Measurements from ENCODE around the gene CR1L. TPM values are rescaled to one million over a fixed set of nuclear protein-coding genes. Genes with fewer than 3 reads are reported as not detected.

CR1L gene
- total and polyA plus RNA-seq, 2 donors (not counting 3 experiments of a cell fraction or from before 2014, with no cell fraction given), result not detected

GRCh38 chr1:207748737-207749528 lies 104.0 kb downstream of the CR1L start:
- no peak for DNase-seq (ENCODE audit: low read depth, low spot score)
- H3K9me3 ChIP-seq (replicated peaks; ENCODE audit: control insufficient read depth, insufficient read depth, low read length), result no peaks in the 10 kb centered on the region
- ChIA-PET CTCF (no interaction called here), POLR2A (no interaction called here)
- no peak overlapping the region for H3K9ac ChIP-seq (replicated peaks; ENCODE audit: extremely low read depth, insufficient read depth, low read length)
- H3K36me3 ChIP-seq (ENCODE audit: control insufficient read depth in 2 of 2, extremely low read depth in 1 of 2, insufficient read depth in 2 of 2, low read length in 2 of 2), result no peaks in the 10 kb centered on the region
- no peak for TF ChIP-seq JUN (IDR thresholded peaks at IDR 0.05; ENCODE audit: borderline replicate concordance, insufficient read depth, insufficient read length, low read depth)
- no peak for TF ChIP-seq MAX (IDR thresholded peaks at IDR 0.05; ENCODE audit: insufficient read depth, insufficient read length)
- TF ChIP-seq GATA2 (IDR thresholded peaks at IDR 0.05; ENCODE audit: insufficient read depth, insufficient read length, low read depth, low read length), result no peak
- no peak for TF ChIP-seq CTCF (IDR thresholded peaks at IDR 0.05; ENCODE audit: extremely low read depth in 1 of 2, insufficient read depth in 1 of 2, low read depth in 1 of 2, low read length in 2 of 2)
- TF ChIP-seq POLR2AphosphoS5 (IDR thresholded peaks at IDR 0.05; ENCODE audit: insufficient read depth, low read depth, low read length), result no peak
- no peak for TF ChIP-seq FOS (IDR thresholded peaks at IDR 0.05; ENCODE audit: borderline replicate concordance, insufficient read depth, low read length)
- H3K4me1 ChIP-seq (ENCODE audit: control insufficient read depth, extremely low read depth, insufficient read depth, low read length), result peaks cover 22% of the 10 kb centered on the region
- no peak overlapping the region for H2AFZ ChIP-seq (ENCODE audit: low read depth, low read length)
- no peak overlapping the region for H3K4me3 ChIP-seq (replicated peaks in 1 of 3; ENCODE audit: insufficient read depth in 1 of 3, low read depth in 1 of 3, low read length in 3 of 3)
- no peak overlapping the region for H3K27ac ChIP-seq (ENCODE audit: insufficient read depth, low read depth, low read length)
- no peaks in the 10 kb centered on the region for H3K27me3 ChIP-seq (ENCODE audit: control insufficient read depth in 2 of 2, insufficient read depth in 2 of 2, low read length in 2 of 2)
- dilution Hi-C loops (cut with MboI; ENCODE audit: extremely low pct_ligation_motif_present, low sequenced_read_pairs) (no loop called here), intact Hi-C loops (cut with micrococcal nuclease) (no loop called here)
- H3K4me2 ChIP-seq (ENCODE audit: insufficient read depth, low read length), result no peak overlapping the region
- no peaks in the 10 kb centered on the region for H4K20me1 ChIP-seq (replicated peaks; ENCODE audit: control insufficient read depth, extremely low read depth, insufficient read depth, low read length)
- FAIRE-seq, result no peak
- no TSS peak for BruUV-seq (replicated peaks)
- H3K9me1 ChIP-seq (replicated peaks; ENCODE audit: control insufficient read depth, extremely low read depth, insufficient read depth, low read length), result no peaks in the 10 kb centered on the region
- peaks cover 18% of the 10 kb centered on the region for H3K79me2 ChIP-seq (ENCODE audit: control insufficient read depth, insufficient read depth, low read length)

Measured in endothelial cell of umbilical vein (primary cell).